Uterus (tissue), 2 donors: ENCODE measurements around the gene MZT2B.
"Not testable (repeated sequence)": the region's sequence is repeated elsewhere in the genome, so short reads cannot be mapped to it uniquely, and the experiment has no call there.

ENCODE experiments used
- CTCF ChIP-seq, 4 experiments: fragments of 200-600 bp in 2 of 4; fragments of 450-650 bp in 2 of 4; sonication (generic) in 2 of 4; IDR thresholded peaks; one replicate each; pipeline ENCODE4 v1.5.1; 2016 to 2019; ENCODE audit warnings: antibody characterized with exemption in 4 of 4, mild to moderate bottlenecking in 2 of 4, moderate library complexity in 1 of 4
- POLR2A ChIP-seq, 2 donors: fragments of 450-650 bp; IDR thresholded peaks; one replicate each; pipeline ENCODE4 v1.6.1; 2016; ENCODE audit warnings: antibody characterized with exemption in 2 of 2, mild to moderate bottlenecking in 1 of 2, moderate library complexity in 1 of 2

DNA sequence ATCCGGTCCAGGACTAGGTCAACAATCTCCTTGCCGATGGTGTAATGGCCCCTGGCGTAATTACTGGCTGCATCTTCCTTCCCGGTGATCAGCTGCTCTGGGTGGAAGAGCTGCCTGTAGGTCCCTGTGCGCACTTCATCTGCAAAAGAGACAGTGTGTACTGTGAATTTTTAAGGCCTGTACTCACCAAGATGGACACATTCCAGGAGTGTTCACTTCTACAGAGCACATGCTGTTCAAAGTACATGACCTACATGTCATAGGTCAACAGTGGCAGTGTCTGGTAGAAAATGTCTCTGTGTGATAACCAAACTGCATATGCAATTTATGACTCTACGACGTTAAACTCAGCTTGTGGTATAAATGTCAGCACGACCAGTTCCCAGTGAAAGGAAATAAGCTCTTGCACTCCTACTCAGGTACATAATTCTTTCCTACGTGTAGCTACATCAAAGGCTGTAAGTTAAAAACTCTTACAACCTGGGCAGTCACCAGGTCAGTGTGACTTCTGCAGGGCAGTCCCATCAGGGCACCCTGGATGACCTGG, 13.1 kb downstream of the MZT2B start:
- not testable (repeated sequence) for TF ChIP-seq CTCF, POLR2A (IDR thresholded peaks at IDR 0.05)
